ENCODE data around the gene APOA1. TPM values are rescaled to one million over a fixed set of nuclear protein-coding genes. Genes with fewer than 3 reads are reported as not detected.

Gene APOA1
- total RNA-seq, 4 donors from 2014 or later, result 1.2 to 11.6 (median 2.9) TPM; not detected in 1

GRCh38 chr11:116871248-116871647 lies 33.8 kb upstream of the APOA1 start:
- H3K9me3 ChIP-seq, result no peaks in the 10 kb centered on the region
- no peaks in the 10 kb centered on the region for H3K27me3 ChIP-seq
- TF ChIP-seq POLR2A (IDR thresholded peaks at IDR 0.05) (no peak), POLR2AphosphoS5 (IDR thresholded peaks at IDR 0.05) (no peak), EP300 (IDR thresholded peaks at IDR 0.05) (no peak), CTCF (IDR thresholded peaks at IDR 0.05) (no peak)
- 48% methylated on average over 3 of the region's 3 CpGs for WGBS
- no peak overlapping the region for H3K4me3 ChIP-seq
- peak overlapping the region; percentile 13 for H3K27ac ChIP-seq
- peaks cover 87% of the 10 kb centered on the region for H3K36me3 ChIP-seq
- no peak for DNase-seq (ENCODE audit: low spot score in 2 of 2)
- H3K4me1 ChIP-seq, result no peaks in the 10 kb centered on the region

GRCh38 chr11:116870054-116870453 lies 32.6 kb upstream of the APOA1 start:
- DNase-seq (ENCODE audit: low spot score in 2 of 2), result no peak
- H3K27ac ChIP-seq, result no peak overlapping the region
- TF ChIP-seq CTCF (IDR thresholded peaks at IDR 0.05), result no peak
- TF ChIP-seq POLR2A (IDR thresholded peaks at IDR 0.05), result no peak
- no peak for TF ChIP-seq POLR2AphosphoS5 (IDR thresholded peaks at IDR 0.05)
- no peak for TF ChIP-seq EP300 (IDR thresholded peaks at IDR 0.05)
- H3K4me3 ChIP-seq, result no peak overlapping the region
- 86% methylated on average over 2 of the region's 3 CpGs for WGBS
- H3K4me1 ChIP-seq, result no peaks in the 10 kb centered on the region
- H3K27me3 ChIP-seq, result no peaks in the 10 kb centered on the region
- no peaks in the 10 kb centered on the region for H3K9me3 ChIP-seq
- H3K36me3 ChIP-seq, result peaks cover 86% of the 10 kb centered on the region

- DNase-seq (ENCODE audit: low spot score in 2 of 2), result no peak
- Histone ChIP-seq H3K9me3 (no peaks in the 10 kb centered on the region), H3K27me3 (no peaks in the 10 kb centered on the region), H3K27ac (no peak overlapping the region), H3K4me3 (no peak overlapping the region), H3K36me3 (peaks cover 88% of the 10 kb centered on the region), H3K4me1 (no peaks in the 10 kb centered on the region)
- WGBS, result 86% methylated on average over 4 of the region's 4 CpGs
- TF ChIP-seq EP300 (IDR thresholded peaks at IDR 0.05) (no peak), POLR2AphosphoS5 (IDR thresholded peaks at IDR 0.05) (no peak), CTCF (IDR thresholded peaks at IDR 0.05) (no peak), POLR2A (IDR thresholded peaks at IDR 0.05) (no peak)
Measured at GRCh38 chr11:116869610-116870009, 32.2 kb upstream of the APOA1 start.

- 78% methylated on average over 3 of the region's 3 CpGs for WGBS
- Histone ChIP-seq H3K27me3 (no peaks in the 10 kb centered on the region), H3K4me1 (no peaks in the 10 kb centered on the region), H3K9me3 (no peaks in the 10 kb centered on the region), H3K4me3 (no peak overlapping the region), H3K36me3 (peaks cover 90% of the 10 kb centered on the region), H3K27ac (no peak overlapping the region)
- TF ChIP-seq CTCF (IDR thresholded peaks at IDR 0.05), result no peak
- TF ChIP-seq POLR2AphosphoS5 (IDR thresholded peaks at IDR 0.05), result no peak
- no peak for TF ChIP-seq EP300 (IDR thresholded peaks at IDR 0.05)
- TF ChIP-seq POLR2A (IDR thresholded peaks at IDR 0.05), result no peak
- DNase-seq (ENCODE audit: low spot score in 2 of 2), result no peak
Measured at GRCh38 chr11:116868066-116868465, 30.6 kb upstream of the APOA1 start.

- Histone ChIP-seq H3K9me3 (no peaks in the 10 kb centered on the region), H3K4me1 (no peaks in the 10 kb centered on the region), H3K36me3 (peaks cover 89% of the 10 kb centered on the region), H3K4me3 (no peak overlapping the region), H3K27ac (no peak overlapping the region), H3K27me3 (no peaks in the 10 kb centered on the region)
- no peak for DNase-seq (ENCODE audit: low spot score in 2 of 2)
- 84% methylated on average over 11 of the region's 11 CpGs for WGBS
- TF ChIP-seq POLR2A (IDR thresholded peaks at IDR 0.05) (no peak), EP300 (IDR thresholded peaks at IDR 0.05) (no peak), POLR2AphosphoS5 (IDR thresholded peaks at IDR 0.05) (no peak), CTCF (IDR thresholded peaks at IDR 0.05) (no peak)
Measured at GRCh38 chr11:116867619-116868018, 30.2 kb upstream of the APOA1 start.
